Ectodermal cell (in vitro differentiated cells): Measurements from ENCODE around the gene TWF2.

Experiments
- H3K27ac ChIP-seq: 2 replicates; pipeline ENCODE4 v1.7.0; 2013; ENCODE audit warnings: mild to moderate bottlenecking, low read depth, low read length; ENCODE audit not compliant: insufficient read depth, poor library complexity, severe bottlenecking
- H3K27me3 ChIP-seq: 2 replicates; pipeline ENCODE4 v1.7.0; 2013; ENCODE audit warnings: mild to moderate bottlenecking, low read length; ENCODE audit not compliant: insufficient read depth, control insufficient read depth, poor library complexity, severe bottlenecking
- H3K36me3 ChIP-seq: one replicate; pipeline ENCODE4 v1.7.0; 2013; ENCODE audit warnings: low read length; ENCODE audit not compliant: control insufficient read depth, insufficient read depth
- H3K4me1 ChIP-seq: one replicate; pipeline ENCODE4 v1.7.0; 2013; ENCODE audit warnings: low read length; ENCODE audit not compliant: control insufficient read depth, insufficient read depth
- H3K4me3 ChIP-seq: 2 replicates; pipeline ENCODE4 v1.7.0; 2013; ENCODE audit warnings: low read depth, low read length, control low read depth; ENCODE audit not compliant: insufficient read depth
- H3K9me3 ChIP-seq: 2 replicates; pipeline ENCODE4 v1.7.0; 2013; ENCODE audit warnings: mild to moderate bottlenecking, low read length, moderate library complexity; ENCODE audit not compliant: control insufficient read depth
- WGBS, 2 experiments: methylation state at CpG; one replicate each; pipeline ENCODE4 v1.1.7; 2013; ENCODE audit warnings: missing lambda C conversion rate in 2 of 2; 5-methylcytosine and 5-hydroxymethylcytosine counted together

The TWF2 gene

GRCh38 chr3:52230889-52231499 is 8.0 kb downstream of the TWF2 start:
- H3K4me3 ChIP-seq: no peak overlapping the region

GRCh38 chr3:52230461-52230860 is 8.5 kb downstream of the TWF2 start:
- Histone ChIP-seq H3K36me3 (no peaks in the 10 kb centered on the region), H3K4me3 (no peak overlapping the region), H3K4me1 (no peaks in the 10 kb centered on the region), H3K27me3 (no peaks in the 10 kb centered on the region), H3K27ac (no peak overlapping the region), H3K9me3 (no peaks in the 10 kb centered on the region)
- WGBS, 2 experiments: 93 to 94% methylated on average over 6 of the region's 6 CpGs

More at GRCh38 chr3:52230889-52231499, 8.0 kb downstream of the TWF2 start:
- Histone ChIP-seq H3K9me3 (no peaks in the 10 kb centered on the region), H3K27ac (no peak overlapping the region), H3K4me1 (no peaks in the 10 kb centered on the region), H3K36me3 (no peaks in the 10 kb centered on the region), H3K27me3 (no peaks in the 10 kb centered on the region)
- 96 to 97% methylated on average over 16 of the region's 16 CpGs for WGBS, 2 experiments

GRCh38 chr3:52229656-52230055 is 9.3 kb downstream of the TWF2 start:
- H3K27me3 ChIP-seq: no peaks in the 10 kb centered on the region
- H3K9me3 ChIP-seq: no peaks in the 10 kb centered on the region
- no peaks in the 10 kb centered on the region for H3K36me3 ChIP-seq
- H3K27ac ChIP-seq: no peak overlapping the region
- 93 to 94% methylated on average over 13 of the region's 13 CpGs for WGBS, 2 experiments
- H3K4me1 ChIP-seq: no peaks in the 10 kb centered on the region
- no peak overlapping the region for H3K4me3 ChIP-seq

GRCh38 chr3:52228751-52229291 is 10.1 kb downstream of the TWF2 start:
- no peaks in the 10 kb centered on the region for H3K36me3 ChIP-seq
- H3K4me1 ChIP-seq: no peaks in the 10 kb centered on the region
- H3K4me3 ChIP-seq: no peak overlapping the region
- WGBS, 2 experiments: 95% methylated on average over 21 of the region's 21 CpGs
- no peaks in the 10 kb centered on the region for H3K9me3 ChIP-seq
- H3K27me3 ChIP-seq: no peaks in the 10 kb centered on the region
- no peak overlapping the region for H3K27ac ChIP-seq

GRCh38 chr3:52228266-52228665 is 10.7 kb downstream of the TWF2 start:
- Histone ChIP-seq H3K27ac (no peak overlapping the region), H3K36me3 (no peaks in the 10 kb centered on the region), H3K27me3 (no peaks in the 10 kb centered on the region), H3K4me1 (no peaks in the 10 kb centered on the region), H3K9me3 (no peaks in the 10 kb centered on the region), H3K4me3 (no peak overlapping the region)
- WGBS, 2 experiments: 86 to 88% methylated on average over 10 of the region's 10 CpGs

- Histone ChIP-seq H3K4me3 (no peak overlapping the region), H3K36me3 (no peaks in the 10 kb centered on the region), H3K9me3 (no peaks in the 10 kb centered on the region), H3K27ac (no peak overlapping the region), H3K4me1 (no peaks in the 10 kb centered on the region), H3K27me3 (no peaks in the 10 kb centered on the region)
- WGBS, 2 experiments: 92% methylated on average over 6 to 7 of the region's 7 CpGs
Measured at GRCh38 chr3:52227766-52228165, 11.2 kb downstream of the TWF2 start.

- no peaks in the 10 kb centered on the region for H3K4me1 ChIP-seq
- H3K4me3 ChIP-seq: no peak overlapping the region
- H3K27me3 ChIP-seq: no peaks in the 10 kb centered on the region
- H3K9me3 ChIP-seq: no peaks in the 10 kb centered on the region
- no peak overlapping the region for H3K27ac ChIP-seq
- H3K36me3 ChIP-seq: no peaks in the 10 kb centered on the region
- WGBS, 2 experiments: 72 to 78% methylated on average over 4 of the region's 4 CpGs
Measured at GRCh38 chr3:52227117-52227516, 11.8 kb downstream of the TWF2 start.

- 92 to 94% methylated on average over 5 of the region's 5 CpGs for WGBS, 2 experiments
- no peak overlapping the region for H3K4me3 ChIP-seq
- H3K9me3 ChIP-seq: no peaks in the 10 kb centered on the region
- H3K36me3 ChIP-seq: no peaks in the 10 kb centered on the region
- H3K27ac ChIP-seq: no peak overlapping the region
- H3K4me1 ChIP-seq: no peaks in the 10 kb centered on the region
- H3K27me3 ChIP-seq: no peaks in the 10 kb centered on the region
Measured at GRCh38 chr3:52226229-52226817, 12.6 kb downstream of the TWF2 start.

- Histone ChIP-seq H3K4me1 (no peaks in the 10 kb centered on the region), H3K4me3 (no peak within 1 kb of the TSS), H3K9me3 (no peaks in the 10 kb centered on the region), H3K36me3 (no peaks in the 10 kb centered on the region), H3K27ac (no peak within 1 kb of the TSS), H3K27me3 (no peaks in the 10 kb centered on the region)
- 85 to 90% methylated on average over 9 of the region's 9 CpGs for WGBS, 2 experiments
Measured at GRCh38 chr3:52225452-52226228, 13.3 kb downstream of the TWF2 start, which contains the start of gene TLR9. TSS of gene TLR9 (minus strand) at chr3:52225645. CDS start at chr3:52225529, 116 bp downstream.
